HS-27A (cell line): ENCODE results near the gene TVP23B.
A peak's percentile ranks its signal among the peaks of the same experiment; 100 is the strongest.
"Not testable (repeated sequence)": the region's sequence is repeated elsewhere in the genome, so short reads cannot be mapped to it uniquely, and the experiment has no call there.

Experiments
- DNase-seq: peaks from one replicate; pipeline ENCODE4 v3.0.0-alpha.2; 2012; ENCODE audit warnings: low read depth, missing footprints

The TVP23B gene

DNA sequence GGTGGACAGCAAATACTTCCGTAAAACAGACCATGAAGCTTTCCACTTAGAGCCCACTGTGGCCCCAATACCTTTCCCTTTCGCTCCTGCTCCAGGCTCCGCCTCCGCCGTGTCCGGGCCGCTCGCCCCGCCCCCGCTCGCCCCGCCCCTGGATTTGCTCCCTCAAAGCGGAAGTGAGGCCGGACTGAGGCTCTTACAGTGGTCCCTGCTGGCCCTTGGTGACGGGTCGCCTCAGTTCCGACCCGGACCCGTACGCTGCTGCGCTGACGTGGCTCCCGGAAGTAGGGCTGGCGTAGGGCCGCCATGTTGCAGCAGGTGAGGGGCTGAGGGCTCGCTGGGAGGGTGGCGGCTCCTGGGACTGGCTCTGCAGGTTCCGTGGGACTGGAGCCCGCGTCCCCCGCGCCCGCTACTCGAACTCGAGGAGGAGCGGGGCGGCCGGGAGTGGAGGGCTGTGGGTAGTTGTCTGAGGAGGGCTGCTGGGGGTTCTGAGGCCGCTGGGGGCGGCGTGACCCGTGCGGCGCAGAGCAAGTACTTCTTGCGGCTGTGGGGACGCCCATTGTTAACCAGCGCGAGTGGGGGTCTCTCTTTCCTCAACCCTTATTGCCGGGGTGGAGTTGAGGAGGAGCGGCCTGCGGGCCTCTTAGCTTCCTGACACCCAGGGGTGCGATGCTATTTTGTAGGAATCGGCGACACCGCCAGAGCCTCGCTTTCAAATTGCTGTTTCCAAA, at the start of gene TVP23B:
Gene TVP23B, plus strand, starts transcription at position 193 of the 728 bp plus-strand sequence. Its CDS starts 111 bp downstream, at position 304.
- DNase-seq, result peak; percentile 83

- not testable (repeated sequence) for DNase-seq
Observed at GRCh38 chr17:18732438-18732837, 48.5 kb upstream of the TVP23B start.

GRCh38 chr17:18733350-18733749, 47.6 kb upstream of the TVP23B start:
- not testable (repeated sequence) for DNase-seq

GRCh38 chr17:18739616-18740391, 41.2 kb upstream of the TVP23B start:
- not testable (repeated sequence) for DNase-seq

DNA sequence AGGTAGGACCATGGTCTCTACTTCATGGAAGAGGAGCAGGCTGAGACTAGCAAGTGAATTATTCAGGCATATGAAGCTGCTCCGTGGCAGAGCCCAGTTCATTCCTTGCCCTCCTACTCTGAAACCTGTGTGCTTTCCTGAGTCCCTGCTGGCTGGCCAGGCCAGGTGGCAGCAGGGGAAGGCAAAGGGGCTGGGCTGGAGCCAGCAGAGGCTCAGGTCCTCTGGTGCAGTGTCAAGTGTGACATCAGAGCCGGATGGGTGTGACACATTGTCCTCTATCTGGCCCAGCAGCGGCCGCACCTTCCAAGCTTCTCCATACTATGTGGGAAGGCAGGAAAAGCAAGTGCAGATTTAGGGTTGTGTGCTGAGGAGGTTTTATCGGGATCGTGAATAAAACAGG, 39.8 kb upstream of the TVP23B start:
- DNase-seq, result not testable (repeated sequence)

DNA sequence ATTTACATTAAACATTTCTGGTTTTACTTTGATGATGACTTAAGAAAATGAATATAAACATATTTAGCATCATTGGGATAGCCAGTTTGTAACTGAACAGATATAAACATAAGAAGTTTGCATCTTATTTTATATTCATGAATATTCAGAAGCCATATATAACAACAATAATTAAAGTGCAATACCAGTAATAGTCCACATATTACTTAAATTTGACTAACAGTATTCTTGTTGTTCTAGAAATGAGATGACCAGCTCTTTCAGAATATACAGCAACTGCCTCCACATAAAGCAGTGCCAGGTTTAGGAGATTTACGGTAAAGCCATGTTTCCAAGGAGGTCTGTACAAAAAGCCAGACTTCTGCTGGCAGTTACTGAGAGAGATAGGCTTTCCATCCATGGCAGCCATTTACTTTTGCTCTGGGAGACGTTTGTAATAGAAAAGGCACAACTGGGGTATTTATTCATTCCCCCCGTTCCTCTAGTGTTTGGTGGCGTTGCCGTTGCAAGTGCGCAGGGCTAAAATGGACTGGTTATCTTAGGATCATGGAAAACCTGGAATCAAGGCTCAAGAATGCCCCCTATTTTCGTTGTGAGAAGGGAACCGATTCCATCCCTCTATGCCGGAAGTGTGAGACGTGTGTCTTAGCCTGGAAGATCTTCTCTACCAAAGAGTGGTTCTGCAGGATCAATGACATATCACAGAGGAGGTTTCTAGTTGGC, 37.1 kb upstream of the TVP23B start, which contains the start of gene FBXW10:
Gene FBXW10, plus strand, starts transcription at position 356 of the 723 bp plus-strand sequence. Its CDS starts 191 bp downstream, at position 547.
- not testable (repeated sequence) for DNase-seq

- DNase-seq, result not testable (repeated sequence)
Observed at GRCh38 chr17:18744726-18745125, 36.3 kb upstream of the TVP23B start.

- not testable (repeated sequence) for DNase-seq
Observed at GRCh38 chr17:18746551-18746950, 34.4 kb upstream of the TVP23B start.

DNA sequence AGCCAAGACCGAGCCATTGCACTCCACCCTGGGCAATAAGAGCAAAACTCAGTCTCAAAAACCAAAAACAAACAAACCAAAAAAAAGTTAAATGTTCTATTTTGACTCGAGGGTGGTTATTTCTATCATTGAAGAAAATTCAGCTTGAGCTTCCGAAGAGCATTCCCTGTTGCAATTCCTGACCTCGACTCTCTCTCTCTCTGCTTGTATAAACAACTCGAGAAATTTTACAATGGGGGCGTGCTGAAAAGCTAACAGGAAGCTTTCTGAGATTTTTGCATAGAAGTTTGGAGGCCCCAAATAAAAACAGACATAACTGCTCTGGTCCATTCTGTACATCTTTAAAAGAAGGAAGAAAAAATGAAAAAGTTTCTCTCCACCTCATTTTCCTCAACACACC, 33.5 kb upstream of the TVP23B start:
- DNase-seq, result not testable (repeated sequence)

- DNase-seq, result not testable (repeated sequence)
Observed at GRCh38 chr17:18750242-18750641, 30.7 kb upstream of the TVP23B start.

DNA sequence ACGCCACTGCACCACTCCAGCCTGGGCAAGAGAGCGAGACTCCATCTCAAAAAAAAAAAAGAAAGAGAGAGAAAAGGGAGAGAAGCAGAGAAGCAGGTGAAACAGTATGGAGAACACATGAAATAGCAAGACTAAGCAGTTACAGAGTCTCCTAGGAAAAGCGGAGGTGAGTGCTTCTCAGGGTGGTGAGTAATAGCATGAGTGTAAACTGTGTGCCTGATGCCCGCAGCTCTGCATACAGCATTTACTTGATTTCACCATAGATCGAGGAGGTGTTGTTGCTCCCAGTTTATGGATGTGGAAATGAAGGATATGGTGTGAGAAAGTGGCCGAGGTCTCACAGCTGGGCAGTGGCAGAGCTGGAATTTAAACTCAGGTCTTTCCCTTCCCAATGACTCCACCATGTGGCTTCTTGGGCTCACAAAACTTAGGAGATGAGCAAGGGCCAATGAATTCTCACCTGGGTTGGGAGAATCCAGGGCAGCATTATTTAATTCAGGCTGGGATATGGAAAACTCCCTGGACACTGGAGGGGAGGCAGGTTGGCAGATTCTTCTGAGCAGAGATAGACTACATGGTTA, 27.1 kb upstream of the TVP23B start:
- not testable (repeated sequence) for DNase-seq

GRCh38 chr17:18755969-18756368, 25.0 kb upstream of the TVP23B start:
- DNase-seq, result not testable (repeated sequence)

- DNase-seq, result not testable (repeated sequence)
Observed at GRCh38 chr17:18757368-18758044, 23.5 kb upstream of the TVP23B start.

DNA sequence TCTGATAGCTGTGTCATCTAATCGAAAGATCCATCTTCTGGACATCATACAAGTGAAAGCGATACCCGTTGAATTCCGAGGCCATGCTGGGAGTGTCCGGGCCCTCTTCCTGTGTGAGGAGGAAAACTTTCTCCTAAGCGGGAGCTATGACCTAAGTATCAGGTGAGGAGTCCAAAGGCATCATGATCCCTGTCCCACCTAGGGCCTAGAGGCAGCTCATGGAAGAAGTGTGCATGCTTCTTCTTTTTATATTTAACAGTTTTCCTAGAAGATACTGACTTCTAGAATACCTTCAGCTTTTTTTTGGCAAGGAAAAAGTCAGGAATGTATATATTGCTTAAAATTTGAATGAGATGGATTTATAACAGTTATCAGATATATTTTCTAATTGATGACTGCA, 22.6 kb upstream of the TVP23B start:
- not testable (repeated sequence) for DNase-seq

- not testable (repeated sequence) for DNase-seq
Observed at GRCh38 chr17:18760221-18760620, 20.8 kb upstream of the TVP23B start.

GRCh38 chr17:18770572-18770971, 10.4 kb upstream of the TVP23B start:
- DNase-seq, result not testable (repeated sequence)

- DNase-seq, result not testable (repeated sequence)
Observed at GRCh38 chr17:18771066-18771465, 9.9 kb upstream of the TVP23B start.

- DNase-seq, result no peak
Observed at GRCh38 chr17:18772471-18772870, 8.5 kb upstream of the TVP23B start.

- not testable (repeated sequence) for DNase-seq
Observed at GRCh38 chr17:18781805-18782204, 822 bp downstream of the TVP23B start.

GRCh38 chr17:18785933-18786332, 5.0 kb downstream of the TVP23B start:
- not testable (repeated sequence) for DNase-seq

DNA sequence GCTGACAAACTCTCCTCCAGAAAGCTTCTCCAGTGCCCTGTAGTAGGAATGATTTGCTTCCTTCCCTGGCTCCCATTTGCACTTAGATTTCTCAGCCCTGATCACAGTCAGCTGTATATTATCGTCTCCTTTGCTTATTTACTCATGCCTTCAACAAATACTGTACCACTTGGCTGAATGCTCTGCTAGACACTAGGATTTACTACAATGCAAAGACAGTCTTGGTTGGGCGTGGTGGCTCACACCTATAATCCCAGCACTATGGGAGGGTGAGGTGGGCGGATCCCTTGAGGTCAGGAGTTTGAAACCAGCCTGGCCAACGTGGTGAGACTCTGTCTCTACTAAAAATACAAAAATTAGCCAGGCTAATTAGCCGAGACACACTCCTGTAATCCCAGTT, 5.9 kb downstream of the TVP23B start:
- DNase-seq, result not testable (repeated sequence)
